ENCODE results near the gene CDK2. TPM values are rescaled to one million over a fixed set of nuclear protein-coding genes. Genes with fewer than 3 reads are reported as not detected.

CDK2 gene
- total RNA-seq, 2 donors from 2014 or later, result 14.1 to 18.2 TPM

DNA sequence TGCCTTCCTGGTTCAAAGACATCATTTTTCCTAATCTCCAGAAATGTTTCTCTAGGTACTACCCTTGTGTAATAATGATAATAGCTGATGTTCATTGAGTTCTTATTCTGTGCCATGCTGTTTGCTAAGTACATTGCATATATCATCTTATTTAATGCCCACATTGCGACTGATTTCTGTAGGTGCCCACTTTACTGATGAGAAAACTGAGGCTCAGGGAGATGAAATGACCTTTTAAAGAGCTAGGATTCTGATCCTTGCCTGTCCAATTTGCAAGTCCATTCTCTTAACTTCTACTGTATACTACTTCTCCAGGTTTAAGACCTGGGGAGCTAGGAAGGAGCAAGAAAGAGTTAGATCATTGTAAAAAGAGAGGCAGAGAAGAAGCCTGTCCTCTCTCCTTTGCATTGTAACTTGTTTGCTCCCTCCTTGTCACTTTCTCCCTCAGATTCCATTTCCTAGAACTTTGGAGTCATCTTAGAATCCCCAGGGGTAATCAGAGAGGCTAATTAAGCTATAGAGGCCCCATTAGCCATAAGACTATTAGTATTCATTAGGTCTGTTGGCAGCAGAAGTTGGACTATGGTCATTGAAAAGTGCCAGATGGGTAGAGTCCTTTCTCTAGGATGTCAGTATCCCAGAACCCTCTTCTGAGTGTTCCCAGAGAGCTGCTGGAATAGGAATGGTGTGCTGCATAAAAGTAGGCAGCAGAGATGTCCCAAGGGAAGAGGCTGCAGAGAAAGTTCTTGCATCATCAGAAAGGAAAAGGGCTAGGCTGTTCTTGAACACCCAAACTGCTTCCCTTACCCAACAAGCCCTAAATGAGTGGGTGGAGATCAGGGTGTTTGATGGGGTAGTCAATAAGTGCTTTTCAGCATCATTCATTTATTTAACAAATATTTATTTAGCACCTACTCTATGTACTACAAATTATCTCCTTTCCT, 32.6 kb upstream of the CDK2 start:
- DNase-seq, result no peak
- ATAC-seq, result no peak
- intact Hi-C loops (cut with DNase I), result loop anchor here (5.0 to 10.0 kb wide), 2 partner anchors 33 to 189 kb away; partner anchors contain the start of genes CDK2 (in 1 of the 2), GDF11 (in 1 of the 2) and PMEL (in 1 of the 2)

DNA sequence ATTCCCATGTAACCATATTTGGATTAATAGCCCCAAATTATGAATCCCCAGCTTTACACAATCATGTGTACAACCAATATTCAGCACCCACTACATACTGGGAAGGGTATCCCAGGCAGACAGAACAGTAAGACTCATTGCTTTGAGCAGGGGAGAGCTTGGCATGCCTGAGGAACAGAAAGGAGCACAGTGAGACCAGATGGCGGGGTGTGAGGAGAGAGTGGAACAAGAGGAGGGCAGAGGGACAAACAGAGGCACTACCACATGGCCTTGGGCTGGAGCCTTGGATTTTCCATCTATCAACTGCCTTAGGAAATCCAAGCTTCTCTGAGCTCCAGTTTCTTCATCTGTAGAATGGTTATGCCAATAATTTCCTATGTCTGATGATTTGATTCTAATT, 31.9 kb upstream of the CDK2 start:
- no peak for ATAC-seq
- intact Hi-C loops (cut with DNase I), result loop anchor here (5.0 to 10.0 kb wide), 3 partner anchors 33 to 197 kb away; partner anchors contain the start of genes CDK2 (in 1 of the 2), GDF11 (in 1 of the 2) and PMEL (in 1 of the 2)

DNA sequence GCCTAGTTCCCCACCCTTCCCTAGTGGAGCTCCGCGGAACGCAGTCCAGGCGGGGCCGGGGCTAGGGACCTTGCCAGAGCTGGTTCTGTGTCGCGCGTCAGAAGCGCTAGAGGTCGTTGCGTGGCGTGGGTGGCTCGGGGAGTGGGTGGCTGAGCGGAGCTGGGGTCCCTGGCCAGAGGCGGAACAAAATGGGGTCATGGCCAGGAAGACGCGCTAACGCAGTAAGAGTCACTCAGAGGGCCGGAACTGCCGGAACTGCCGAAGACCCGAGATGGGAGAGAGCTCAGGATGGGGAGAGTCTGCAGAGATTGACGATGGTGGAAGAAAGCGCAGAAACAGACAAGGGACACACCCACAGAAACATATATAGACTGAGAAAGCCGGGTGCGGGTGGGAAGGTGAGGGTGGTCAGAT, 30.9 kb upstream of the CDK2 start:
- intact Hi-C loops (cut with DNase I), result loop anchor here (5.0 to 10.0 kb wide), 2 partner anchors 191 to 198 kb away; partner anchors contain the start of gene GDF11 (in 1 of the 2)
- peak; percentile 67 for DNase-seq
- ATAC-seq, result peak; percentile 2 to 35

More for the DNA sequence above, 31.9 kb upstream of the CDK2 start:
- DNase-seq, result no peak

DNA sequence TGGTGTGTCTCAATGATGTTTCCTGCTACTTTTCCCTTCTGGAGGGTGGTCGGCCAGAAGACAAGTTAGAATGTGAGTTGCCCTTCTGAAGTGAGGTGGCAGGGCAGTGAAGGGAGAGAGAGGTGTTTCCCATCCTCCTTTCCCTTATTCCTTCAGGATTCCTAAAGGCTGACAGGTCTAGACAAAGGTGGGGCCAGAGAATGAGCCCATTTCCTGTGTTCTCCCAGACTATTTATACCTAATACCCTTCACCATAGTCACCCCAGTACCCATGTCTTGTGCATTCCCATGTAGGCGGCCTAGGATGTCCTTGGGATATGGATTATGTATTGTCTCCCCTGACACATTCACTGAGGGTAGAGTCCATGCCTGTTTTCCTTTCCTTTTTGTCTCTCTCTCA, 28.6 kb upstream of the CDK2 start:
- intact Hi-C loops (cut with DNase I), result loop anchor here (5.0 to 10.0 kb wide), 2 partner anchors 193 to 201 kb away; partner anchors contain the start of gene GDF11 (in 1 of the 2)
- DNase-seq (no peak), ATAC-seq (no peak)

- ATAC-seq, result no peak
- intact Hi-C loops (cut with DNase I), result loop anchor here (5.0 to 10.0 kb wide), 2 partner anchors 194 to 202 kb away; partner anchors contain the start of gene GDF11 (in 1 of the 2)
These were observed 27.7 kb upstream of the CDK2 start for GRCh38 chr12:55938826-55939501.

DNA sequence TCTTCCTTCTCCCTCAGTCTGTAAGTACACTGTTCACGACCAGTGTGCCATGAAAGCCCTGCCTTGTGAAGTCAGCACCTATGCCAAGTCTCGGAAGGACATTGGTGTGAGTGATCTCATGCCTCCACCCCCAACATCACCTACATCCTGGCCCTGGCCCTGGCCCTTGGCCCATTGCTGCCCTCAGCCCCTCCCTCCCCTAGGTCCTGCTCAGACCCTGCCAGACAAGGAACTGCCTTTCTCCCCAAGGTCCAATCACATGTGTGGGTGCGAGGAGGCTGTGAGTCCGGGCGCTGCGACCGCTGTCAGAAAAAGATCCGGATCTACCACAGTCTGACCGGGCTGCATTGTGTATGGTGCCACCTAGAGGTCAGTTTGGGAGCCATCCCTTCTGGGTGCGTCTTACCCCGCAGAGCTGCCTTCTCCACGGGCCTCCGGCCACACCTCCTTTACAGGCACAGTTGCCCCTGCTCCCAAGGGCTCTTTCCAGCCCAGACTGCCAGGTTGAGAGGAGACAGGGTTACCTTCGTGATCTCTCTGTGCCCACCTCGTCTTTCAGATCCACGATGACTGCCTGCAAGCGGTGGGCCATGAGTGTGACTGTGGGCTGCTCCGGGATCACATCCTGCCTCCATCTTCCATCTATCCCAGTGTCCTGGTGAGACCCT, 26.4 kb upstream of the CDK2 start:
- intact Hi-C loops (cut with DNase I), result no loop called here
- ATAC-seq (peak; percentile 95), DNase-seq (peak; percentile 86)

More at GRCh38 chr12:55938826-55939501, 27.7 kb upstream of the CDK2 start:
- DNase-seq, result no peak

DNA sequence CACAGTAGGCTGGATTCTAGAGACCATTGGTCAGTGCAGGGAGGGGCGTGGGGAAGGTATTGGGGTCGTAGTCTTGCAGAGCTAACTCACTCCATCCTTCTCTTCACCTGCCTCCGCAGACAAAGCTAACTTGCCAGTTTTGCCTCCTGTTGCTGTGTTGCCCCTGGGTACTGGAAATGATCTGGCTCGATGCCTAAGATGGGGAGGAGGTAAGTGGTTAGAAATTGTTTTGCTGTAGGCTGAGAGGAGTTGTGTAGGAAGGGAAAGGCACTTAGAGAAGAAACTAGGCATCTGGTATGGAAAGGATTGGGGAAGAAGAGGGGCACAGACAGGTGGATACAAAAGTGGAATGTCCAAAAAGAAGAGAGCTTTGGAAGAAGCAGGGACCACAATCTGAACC, 24.6 kb upstream of the CDK2 start:
- intact Hi-C loops (cut with DNase I), result no loop called here

DNA sequence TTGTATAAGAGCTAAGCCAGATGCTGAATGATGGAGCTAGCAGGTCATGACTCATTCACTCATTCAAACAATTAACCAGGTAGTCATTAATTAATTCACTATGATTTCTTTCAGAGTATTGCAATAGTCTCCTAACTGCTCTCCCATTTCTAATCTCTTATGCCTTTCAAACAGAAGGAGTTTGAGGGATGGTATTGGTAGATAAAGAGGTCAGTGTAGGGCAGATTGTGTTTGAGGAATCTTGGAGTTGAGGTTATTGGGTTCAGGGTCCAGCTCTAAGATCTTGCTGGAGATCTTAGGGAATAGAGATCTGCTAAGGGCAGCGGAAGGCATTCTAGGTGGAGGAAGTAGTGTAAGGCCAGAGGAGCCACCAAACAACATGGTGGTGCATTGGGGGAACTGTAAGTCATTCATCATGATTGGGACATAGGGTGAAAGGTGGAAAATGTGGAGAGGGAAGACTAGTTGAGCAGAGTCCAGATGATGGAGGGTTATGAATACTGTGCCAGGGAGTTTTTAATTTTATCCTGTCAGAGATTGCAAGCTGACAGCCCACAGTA, 24.0 kb upstream of the CDK2 start:
- ATAC-seq (no peak), DNase-seq (no peak)
- intact Hi-C loops (cut with DNase I), result no loop called here

More for the DNA sequence above, 24.6 kb upstream of the CDK2 start:
- no peak for ATAC-seq
- DNase-seq, result no peak

- ATAC-seq (no peak), DNase-seq (no peak)
- intact Hi-C loops (cut with DNase I), result no loop called here
These were observed 20.1 kb upstream of the CDK2 start for GRCh38 chr12:55946553-55946952.

- ATAC-seq (no peak), DNase-seq (no peak)
- intact Hi-C loops (cut with DNase I), result no loop called here
These were observed 11.3 kb upstream of the CDK2 start for GRCh38 chr12:55955344-55955743.

DNA sequence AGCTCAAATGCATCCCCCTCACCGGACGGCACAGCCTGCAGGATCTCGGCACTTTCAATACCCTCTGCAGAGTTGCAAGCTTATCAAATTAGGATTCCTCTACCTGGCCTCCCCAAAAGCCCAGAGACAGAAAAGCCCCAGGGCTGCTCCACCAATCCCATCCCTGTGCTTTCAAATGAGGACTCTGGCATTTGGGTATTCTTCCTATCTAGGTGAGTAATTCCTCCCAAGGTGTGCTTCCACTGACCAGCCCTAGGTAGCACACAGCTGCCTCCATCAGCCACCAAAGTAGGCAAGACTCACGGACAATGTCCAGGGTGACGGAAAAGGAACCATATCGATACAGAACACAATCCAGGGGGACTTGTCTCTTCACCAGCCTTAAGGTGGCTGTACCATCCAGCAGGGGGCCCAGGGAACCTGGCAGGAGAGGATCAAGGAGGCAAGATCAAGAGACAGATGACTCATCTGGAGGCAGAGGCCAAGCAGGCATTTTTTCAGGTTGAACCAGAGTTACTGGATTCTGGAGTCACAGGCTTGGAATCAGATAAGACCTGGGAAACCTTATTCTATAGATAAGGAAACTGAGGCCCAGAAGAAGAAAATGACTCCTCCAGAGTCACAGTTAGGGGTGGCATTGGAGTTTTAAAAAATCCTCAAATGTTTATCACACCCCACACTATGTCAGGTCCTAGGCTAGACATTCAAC, 10.7 kb upstream of the CDK2 start:
- intact Hi-C loops (cut with DNase I), result no loop called here
- peak in 1 of 2 donors; percentile 65 for ATAC-seq

GRCh38 chr12:55957106-55957859, 9.3 kb upstream of the CDK2 start:
- ATAC-seq (no peak), DNase-seq (no peak)
- intact Hi-C loops (cut with DNase I), result no loop called here

More for the DNA sequence above, 10.7 kb upstream of the CDK2 start:
- no peak for DNase-seq

- DNase-seq, result no peak
- intact Hi-C loops (cut with DNase I), result no loop called here
- ATAC-seq, result no peak
These were observed 2.9 kb upstream of the CDK2 start for GRCh38 chr12:55963760-55964159.

GRCh38 chr12:55965240-55965639, 1.4 kb upstream of the CDK2 start:
- intact Hi-C loops (cut with DNase I), result loop anchor here in 1 of 2 donors (5.0 kb wide), 1 partner anchor 33 kb away; the partner anchor contains the start of gene DGKA
- ATAC-seq, result no peak
- DNase-seq, result no peak

GRCh38 chr12:55965941-55966407, 656 bp upstream of the CDK2 start, which contains the start of gene PMEL:
PMEL (minus strand) TSS chr12:55966042; CDS start chr12:55966011, 31 bp downstream.
- DNase-seq (no peak), ATAC-seq (peak; percentile 9 to 14)
- intact Hi-C loops (cut with DNase I), result loop anchor here in 1 of 2 donors (5.0 kb wide), 1 partner anchor 34 kb away; the partner anchor contains the start of gene DGKA

DNA sequence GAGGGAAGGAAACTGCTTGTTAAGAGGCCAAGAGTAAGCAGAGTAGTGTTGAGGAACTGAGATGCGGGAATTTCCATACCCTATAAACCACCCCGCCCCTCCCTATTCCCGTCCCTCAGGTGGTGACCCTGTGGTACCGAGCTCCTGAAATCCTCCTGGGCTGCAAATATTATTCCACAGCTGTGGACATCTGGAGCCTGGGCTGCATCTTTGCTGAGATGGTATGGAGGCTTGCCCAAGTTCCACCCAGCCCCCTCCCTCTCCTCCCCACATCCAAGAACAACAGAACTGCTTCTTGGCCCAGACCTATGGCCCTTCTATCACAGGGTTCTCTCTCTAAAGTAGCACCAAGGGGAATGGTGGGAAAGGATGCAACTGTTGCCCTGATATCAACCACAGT, 2.7 kb downstream of the CDK2 start:
- intact Hi-C loops (cut with DNase I), result loop anchor here in 1 of 2 donors (5.0 kb wide), 1 partner anchor 37 kb away; the partner anchor contains the start of gene DGKA
- no peak for ATAC-seq

GRCh38 chr12:55970775-55971174, 4.1 kb downstream of the CDK2 start:
- intact Hi-C loops (cut with DNase I), result no loop called here
- ATAC-seq (no peak), DNase-seq (no peak)

More for the DNA sequence above, 2.7 kb downstream of the CDK2 start:
- DNase-seq, result no peak

All from left cardiac atrium (tissue), 4 donors.